Lung microvascular endothelial cell (primary cell): ENCODE results near the gene SLC38A11. TPM values are rescaled to one million over a fixed set of nuclear protein-coding genes. Genes with fewer than 3 reads are reported as not detected.

Source experiments
- total RNA-seq: library from RNA; depleted of rRNA; stranded (reverse); fragments of >200 nt; gene quantifications from 2 replicates; pipeline ENCODE4 v1.2.1, GENCODE V29; 2014

Gene SLC38A11
- total RNA-seq, 1 donor from 2014 or later, result not detected

Other genes starting within 250 kb of the SLC38A11 start
- 1.7 and 4.2 TPM in 2 replicates for gene COBLL1, start 113.7 kb downstream of the SLC38A11 start, total RNA-seq
- 1.3 and 33.1 TPM in 2 replicates for gene SCN3A, start 248.5 kb upstream of the SLC38A11 start, total RNA-seq